Glutamatergic neuron (in vitro differentiated cells): ENCODE results near the gene F8A2. TPM values are rescaled to one million over a fixed set of nuclear protein-coding genes. Genes with fewer than 3 reads are reported as not detected.
"Not testable (repeated sequence)": the region's sequence is repeated elsewhere in the genome, so short reads cannot be mapped to it uniquely, and the experiment has no call there.

Experiments used
- DNase-seq: peaks from one replicate; pipeline ENCODE4 v3.0.0; 2022
- H3K27ac Mint-ChIP-seq: one replicate; pipeline ENCODE4 v1.8.0; 2020; ENCODE audit warnings: mild to moderate bottlenecking, mixed read lengths, inconsistent platforms; ENCODE audit not compliant: unreplicated experiment
- H3K27me3 Mint-ChIP-seq: one replicate; pipeline ENCODE4 v1.8.0; 2020; ENCODE audit warnings: mild to moderate bottlenecking, moderate library complexity, mixed read lengths, inconsistent platforms; ENCODE audit not compliant: unreplicated experiment
- H3K36me3 Mint-ChIP-seq: one replicate; pipeline ENCODE4 v1.8.0; 2020; ENCODE audit warnings: mild to moderate bottlenecking, mixed read lengths, inconsistent platforms; ENCODE audit not compliant: unreplicated experiment
- H3K4me1 Mint-ChIP-seq: one replicate; pipeline ENCODE4 v1.8.0; 2020; ENCODE audit warnings: mild to moderate bottlenecking, low read depth, mixed read lengths, inconsistent platforms; ENCODE audit not compliant: unreplicated experiment
- H3K4me3 Mint-ChIP-seq: one replicate; pipeline ENCODE4 v1.8.0; 2020; ENCODE audit warnings: mild to moderate bottlenecking, mixed read lengths, inconsistent platforms; ENCODE audit not compliant: unreplicated experiment
- H3K9me3 Mint-ChIP-seq: one replicate; pipeline ENCODE4 v1.8.0; 2020; ENCODE audit warnings: mild to moderate bottlenecking, moderate library complexity, mixed read lengths, inconsistent platforms; ENCODE audit not compliant: unreplicated experiment
- microRNA-seq: library from miRNA; unstranded; fragments of <30 nt; microRNA quantifications from one replicate; pipeline ENCODE4, GENCODE V29; 2020; ENCODE audit not compliant: unreplicated experiment
- total RNA-seq: library from RNA; stranded (reverse); fragmentation: NEBNext Ultra II Directional; extraction: Animal tissue kit (Norgen Biotek cat#: 25700); gene quantifications from one replicate; pipeline ENCODE4 v1.2.1, GENCODE V29; 2021; ENCODE audit not compliant: unreplicated experiment
- TF ChIP-seq, protein P1 (sequence below): fragments of 200-600 bp; sonication (generic); IDR thresholded peaks from one replicate; pipeline ENCODE4 v1.5.0; 2021; ENCODE audit not compliant: partially characterized antibody, unreplicated experiment

F8A2 gene
- total RNA-seq, 1 donor from 2014 or later = not detected

DNA sequence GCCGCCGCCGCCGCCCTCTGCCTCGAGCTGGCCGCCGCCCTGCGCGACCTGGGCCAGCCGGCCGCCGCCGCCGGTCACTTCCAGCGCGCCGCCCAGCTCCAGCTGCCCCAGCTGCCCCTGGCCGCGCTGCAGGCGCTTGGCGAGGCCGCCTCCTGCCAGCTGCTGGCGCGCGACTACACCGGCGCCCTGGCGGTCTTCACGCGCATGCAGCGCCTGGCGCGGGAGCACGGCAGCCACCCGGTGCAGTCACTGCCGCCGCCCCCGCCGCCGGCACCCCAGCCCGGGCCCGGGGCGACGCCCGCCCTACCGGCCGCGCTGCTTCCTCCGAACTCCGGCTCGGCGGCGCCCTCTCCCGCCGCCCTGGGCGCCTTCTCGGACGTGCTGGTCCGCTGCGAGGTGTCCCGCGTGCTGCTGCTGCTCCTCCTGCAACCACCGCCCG lies 653 bp downstream of the F8A2 start:
- not testable (repeated sequence) for H3K4me1 Mint-ChIP-seq, H3K4me3 Mint-ChIP-seq, H3K27me3 Mint-ChIP-seq, DNase-seq, H3K9me3 Mint-ChIP-seq, H3K27ac Mint-ChIP-seq, H3K36me3 Mint-ChIP-seq

DNA sequence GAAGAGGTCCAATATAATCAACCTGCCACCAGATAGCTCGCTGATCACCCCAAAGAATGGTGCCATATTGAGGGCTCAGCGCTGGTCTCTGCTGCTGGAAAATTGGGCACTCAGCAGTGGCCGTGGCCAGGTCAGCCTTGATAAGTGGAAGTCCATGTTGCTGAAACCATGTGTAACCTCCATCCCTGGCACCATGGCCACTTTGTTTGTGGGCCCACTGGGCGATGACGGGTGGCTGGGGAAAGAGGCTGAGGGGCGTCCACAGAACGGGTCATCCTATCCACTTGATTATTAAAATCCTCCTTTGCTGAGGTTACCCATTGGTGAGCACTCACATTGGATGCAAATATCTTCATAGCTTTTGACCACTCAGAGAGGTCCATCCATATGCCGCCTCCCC lies 7.7 kb downstream of the F8A2 start:
- Mint-ChIP-seq H3K4me3 (no peak overlapping the region), H3K27ac (no peak overlapping the region), H3K27me3 (peaks cover 2% of the 10 kb centered on the region), H3K4me1 (no peaks in the 10 kb centered on the region), H3K9me3 (peaks cover 2% of the 10 kb centered on the region), H3K36me3 (no peaks in the 10 kb centered on the region)
- DNase-seq = no peak
- TF ChIP-seq, protein P1, sequence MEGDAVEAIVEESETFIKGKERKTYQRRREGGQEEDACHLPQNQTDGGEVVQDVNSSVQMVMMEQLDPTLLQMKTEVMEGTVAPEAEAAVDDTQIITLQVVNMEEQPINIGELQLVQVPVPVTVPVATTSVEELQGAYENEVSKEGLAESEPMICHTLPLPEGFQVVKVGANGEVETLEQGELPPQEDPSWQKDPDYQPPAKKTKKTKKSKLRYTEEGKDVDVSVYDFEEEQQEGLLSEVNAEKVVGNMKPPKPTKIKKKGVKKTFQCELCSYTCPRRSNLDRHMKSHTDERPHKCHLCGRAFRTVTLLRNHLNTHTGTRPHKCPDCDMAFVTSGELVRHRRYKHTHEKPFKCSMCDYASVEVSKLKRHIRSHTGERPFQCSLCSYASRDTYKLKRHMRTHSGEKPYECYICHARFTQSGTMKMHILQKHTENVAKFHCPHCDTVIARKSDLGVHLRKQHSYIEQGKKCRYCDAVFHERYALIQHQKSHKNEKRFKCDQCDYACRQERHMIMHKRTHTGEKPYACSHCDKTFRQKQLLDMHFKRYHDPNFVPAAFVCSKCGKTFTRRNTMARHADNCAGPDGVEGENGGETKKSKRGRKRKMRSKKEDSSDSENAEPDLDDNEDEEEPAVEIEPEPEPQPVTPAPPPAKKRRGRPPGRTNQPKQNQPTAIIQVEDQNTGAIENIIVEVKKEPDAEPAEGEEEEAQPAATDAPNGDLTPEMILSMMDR = no peak

DNA sequence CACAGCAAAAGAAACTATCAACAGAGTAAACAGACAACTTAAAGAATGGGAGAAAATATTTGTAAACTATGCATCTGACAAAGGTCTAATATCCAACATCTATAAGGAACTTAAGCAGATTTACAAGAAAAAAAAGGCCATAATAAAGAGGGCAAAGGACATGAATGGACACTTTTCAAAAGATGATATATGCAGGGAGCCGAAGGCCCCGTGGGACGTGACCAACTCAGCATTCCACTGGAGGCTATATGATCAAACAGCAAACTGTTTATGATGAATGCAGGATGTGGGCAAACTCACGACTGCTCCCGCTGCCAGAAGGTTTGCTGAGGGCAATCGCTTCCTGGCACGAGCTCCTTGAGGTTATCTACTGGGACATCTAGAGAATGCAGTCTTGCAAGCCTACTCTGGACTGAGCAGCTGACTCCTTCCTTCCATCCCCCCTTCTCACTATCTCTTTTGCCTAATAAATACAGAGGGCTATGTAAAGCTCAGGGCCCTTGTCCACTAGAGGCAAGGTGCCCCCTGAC lies 12.9 kb downstream of the F8A2 start:
- H3K27me3 Mint-ChIP-seq = not testable (repeated sequence)

DNA sequence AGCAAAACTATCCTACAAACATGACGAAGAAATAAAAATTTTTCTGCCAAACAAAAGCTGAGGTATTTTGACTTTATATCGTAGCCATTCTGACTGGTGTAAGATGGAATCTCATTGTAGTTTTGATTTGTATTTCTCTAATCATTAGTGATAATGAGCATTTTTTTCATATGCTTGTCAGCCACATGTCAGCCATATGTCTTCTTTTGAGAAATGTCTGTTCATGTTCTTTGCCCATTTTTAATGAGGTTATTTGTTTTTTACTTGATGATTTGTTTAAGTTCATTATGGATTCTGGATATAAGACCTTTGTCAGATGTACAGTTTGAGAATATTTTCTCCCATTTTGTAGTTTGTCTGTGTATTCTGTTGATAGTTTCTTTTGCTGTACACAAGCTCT lies 24.5 kb downstream of the F8A2 start:
- Mint-ChIP-seq H3K4me1 (no peaks in the 10 kb centered on the region), H3K4me3 (no peak overlapping the region), H3K9me3 (no peaks in the 10 kb centered on the region), H3K36me3 (peaks cover 7% of the 10 kb centered on the region), H3K27ac (no peak overlapping the region), H3K27me3 (no peaks in the 10 kb centered on the region)
- TF ChIP-seq, protein P1 = no peak
- DNase-seq = no peak

More for the DNA sequence above, 12.9 kb downstream of the F8A2 start:
- H3K4me1 Mint-ChIP-seq, H3K4me3 Mint-ChIP-seq, DNase-seq, H3K36me3 Mint-ChIP-seq, H3K27ac Mint-ChIP-seq, H3K9me3 Mint-ChIP-seq: not testable (repeated sequence)

DNA sequence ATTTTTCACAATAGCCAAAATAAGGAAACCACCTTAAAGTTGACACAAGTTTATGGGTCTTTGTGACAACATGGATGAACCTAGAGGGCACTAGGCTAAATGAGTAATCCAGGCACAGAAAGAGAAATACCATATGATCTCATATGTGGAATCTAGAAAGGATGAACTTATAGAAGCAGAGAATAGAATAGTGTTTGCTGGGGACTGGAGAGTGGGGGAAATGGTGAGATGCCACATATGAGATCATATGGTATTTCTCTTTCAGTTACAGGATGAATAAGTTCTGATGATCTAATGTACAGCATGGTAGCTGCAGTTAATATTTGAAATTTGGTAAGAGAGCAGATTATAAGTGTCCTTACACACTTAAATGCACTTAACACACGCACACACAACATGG lies 35.9 kb downstream of the F8A2 start:
- peaks cover 2% of the 10 kb centered on the region for H3K9me3 Mint-ChIP-seq
- no peaks in the 10 kb centered on the region for H3K4me1 Mint-ChIP-seq
- no peak overlapping the region for H3K4me3 Mint-ChIP-seq
- no peak overlapping the region for H3K27ac Mint-ChIP-seq
- peaks cover 1% of the 10 kb centered on the region for H3K27me3 Mint-ChIP-seq
- DNase-seq = no peak
- TF ChIP-seq, protein P1 = no peak
- no peaks in the 10 kb centered on the region for H3K36me3 Mint-ChIP-seq

Small RNA genes lying within 50 kb of the gene (microRNA-seq; reads per million reads assigned to microRNA genes)
- gene MIR1184-2 = not detected

Other genes starting within 250 kb of the F8A2 start
- gene VBP1, start 165.6 kb upstream of the F8A2 start, total RNA-seq = 64.4 TPM
- gene RAB39B, start 117.6 kb upstream of the F8A2 start, total RNA-seq = 20.9 TPM
- gene CLIC2, start 47.5 kb upstream of the F8A2 start, total RNA-seq = 0.56 TPM
- not detected for gene F8A3, start 76.5 kb downstream of the F8A2 start, total RNA-seq
- 1.6 TPM for gene SPRY3, start 230.5 kb downstream of the F8A2 start, total RNA-seq
- gene TMLHE, start 230.9 kb downstream of the F8A2 start, total RNA-seq = 26.1 TPM